Neuron (in vitro differentiated cells): ENCODE measurements around the gene MACROD1.

Experiments
- H2AFZ ChIP-seq: one replicate; pipeline ENCODE4 v1.6.1; 2013; ENCODE audit warnings: low read depth, mild to moderate bottlenecking, inconsistent platforms, low read length, moderate library complexity
- H3K27me3 ChIP-seq: one replicate; pipeline ENCODE4 v1.6.1; 2013; ENCODE audit warnings: low read length; ENCODE audit not compliant: insufficient read depth
- H3K36me3 ChIP-seq: one replicate; pipeline ENCODE4 v1.6.1; 2013; ENCODE audit warnings: low read length; ENCODE audit not compliant: insufficient read depth
- H3K4me1 ChIP-seq: one replicate; pipeline ENCODE4 v1.6.1; 2013; ENCODE audit warnings: low read length; ENCODE audit not compliant: insufficient read depth
- H3K4me3 ChIP-seq: 2 replicates; pipeline ENCODE4 v1.5.1; 2013; ENCODE audit warnings: mild to moderate bottlenecking, low read length, moderate library complexity
- H3K9me3 ChIP-seq: one replicate; pipeline ENCODE4 v1.6.1; 2013; ENCODE audit warnings: low read length

Gene MACROD1, protein sequence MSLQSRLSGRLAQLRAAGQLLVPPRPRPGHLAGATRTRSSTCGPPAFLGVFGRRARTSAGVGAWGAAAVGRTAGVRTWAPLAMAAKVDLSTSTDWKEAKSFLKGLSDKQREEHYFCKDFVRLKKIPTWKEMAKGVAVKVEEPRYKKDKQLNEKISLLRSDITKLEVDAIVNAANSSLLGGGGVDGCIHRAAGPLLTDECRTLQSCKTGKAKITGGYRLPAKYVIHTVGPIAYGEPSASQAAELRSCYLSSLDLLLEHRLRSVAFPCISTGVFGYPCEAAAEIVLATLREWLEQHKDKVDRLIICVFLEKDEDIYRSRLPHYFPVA

DNA sequence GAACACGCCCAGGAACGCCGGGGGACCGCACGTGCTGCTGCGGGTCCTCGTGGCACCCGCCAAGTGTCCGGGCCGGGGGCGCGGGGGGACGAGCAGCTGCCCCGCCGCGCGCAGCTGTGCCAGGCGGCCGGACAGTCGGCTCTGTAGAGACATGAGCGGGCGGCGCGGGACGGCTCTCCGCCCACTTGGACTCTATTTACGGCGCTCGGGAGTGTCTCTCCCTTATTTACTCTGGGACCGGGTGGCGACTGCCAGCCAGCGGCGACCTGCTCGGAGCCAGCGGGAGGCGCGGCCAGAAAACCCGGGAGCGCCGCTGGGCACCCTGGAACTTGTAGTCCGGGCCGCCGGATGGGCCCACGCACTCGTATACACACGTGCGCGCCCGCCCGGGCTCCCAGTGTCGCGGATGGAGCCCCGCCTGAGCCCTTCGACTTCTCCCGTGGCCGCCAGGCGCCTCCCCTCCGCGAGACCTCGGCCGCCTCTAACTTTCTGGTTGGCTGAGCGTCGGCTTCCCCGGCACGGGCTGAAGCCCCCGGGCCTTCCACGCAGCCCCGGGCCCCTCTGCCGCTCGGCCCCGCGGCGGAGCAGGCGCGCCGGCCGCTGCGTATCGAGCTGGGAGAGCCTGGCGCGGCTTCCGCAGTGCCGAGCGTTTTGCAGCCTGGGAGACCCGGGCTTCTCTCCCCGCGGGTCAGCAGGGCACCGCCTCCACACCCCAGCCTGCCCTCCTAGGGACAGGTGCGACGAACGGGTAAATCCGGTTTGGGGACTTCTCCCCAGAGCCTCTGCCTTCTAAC, at the start of gene MACROD1:
MACROD1 (minus strand) TSS at position 272 of the 794 bp plus-strand sequence; CDS start at position 153, 119 bp downstream.
- no peaks in the 10 kb centered on the region for H3K27me3 ChIP-seq
- H3K4me3 ChIP-seq, result peak within 1 kb of the TSS; percentile 81
- peak within 1 kb of the TSS; percentile 87 for H2AFZ ChIP-seq
- H3K9me3 ChIP-seq, result no peaks in the 10 kb centered on the region
- H3K36me3 ChIP-seq, result no peaks in the 10 kb centered on the region
- H3K4me1 ChIP-seq, result peaks cover 3% of the 10 kb centered on the region

DNA sequence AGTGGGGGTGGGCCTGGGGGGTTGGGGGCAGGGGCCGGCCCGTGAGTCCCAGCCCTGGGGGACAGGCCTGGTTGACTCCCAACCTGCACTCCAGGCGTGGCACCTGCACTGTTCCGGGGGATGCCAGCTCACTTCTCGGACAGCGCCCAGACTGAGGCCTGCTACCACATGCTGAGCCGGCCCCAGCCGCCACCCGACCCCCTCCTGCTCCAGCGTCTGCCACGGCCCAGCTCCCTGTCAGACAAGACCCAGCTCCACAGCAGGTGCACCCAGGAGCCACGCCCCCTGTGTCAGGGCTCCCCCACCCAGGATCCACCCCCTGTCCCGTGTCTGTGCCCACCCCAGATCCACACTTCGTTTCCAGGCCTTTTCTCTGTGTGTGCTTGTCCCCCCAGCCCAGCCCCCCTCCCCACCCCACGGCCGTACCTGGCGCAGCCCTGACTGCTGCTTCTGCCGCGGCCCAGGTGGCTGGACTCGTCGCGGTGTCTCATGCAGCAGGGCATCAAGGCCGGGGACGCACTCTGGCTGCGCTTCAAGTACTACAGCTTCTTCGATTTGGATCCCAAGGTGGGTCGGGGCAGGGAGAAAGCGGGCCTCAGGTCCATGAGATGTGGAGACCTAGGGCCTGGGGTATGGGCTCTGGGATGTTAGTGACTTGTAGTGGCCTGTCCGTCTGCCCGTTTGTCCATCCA, 45.4 kb upstream of the MACROD1 start:
- Histone ChIP-seq H3K27me3 (no peaks in the 10 kb centered on the region), H3K4me1 (peaks cover 3% of the 10 kb centered on the region), H3K9me3 (no peaks in the 10 kb centered on the region), H2AFZ (no peak overlapping the region), H3K4me3 (no peak overlapping the region), H3K36me3 (peaks cover 2% of the 10 kb centered on the region)

DNA sequence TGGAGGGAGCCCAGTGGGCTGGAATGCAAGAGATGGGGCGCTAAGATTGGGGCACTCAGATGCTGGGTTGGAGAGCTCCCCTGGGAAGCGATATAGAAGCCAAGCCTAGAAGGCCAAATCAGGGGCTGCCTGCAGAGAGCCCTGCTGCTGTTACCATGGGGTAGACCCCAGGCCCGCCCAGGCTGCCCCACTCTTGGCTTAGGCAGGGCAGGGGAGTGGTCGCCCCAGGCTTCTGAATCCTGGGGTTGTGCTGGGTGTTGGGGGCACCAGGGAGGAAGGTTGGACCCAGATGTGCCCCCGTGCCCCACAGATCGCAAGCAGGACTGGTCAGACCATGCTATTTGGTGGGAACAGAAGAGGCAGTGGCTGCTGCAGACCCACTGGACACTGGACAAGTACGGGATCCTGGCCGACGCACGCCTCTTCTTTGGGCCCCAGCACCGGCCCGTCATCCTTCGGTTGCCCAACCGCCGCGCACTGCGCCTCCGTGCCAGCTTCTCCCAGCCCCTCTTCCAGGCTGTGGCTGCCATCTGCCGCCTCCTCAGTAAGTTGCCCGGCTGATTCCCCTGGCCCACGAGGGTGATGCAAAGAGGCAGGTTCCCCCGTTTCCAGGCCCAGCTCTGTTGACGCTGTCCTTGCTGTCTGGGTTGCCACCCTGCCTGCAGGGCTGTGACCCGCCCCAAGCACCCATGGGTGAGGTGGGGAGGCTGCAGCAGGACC, 44.5 kb upstream of the MACROD1 start:
- no peak overlapping the region for H3K4me3 ChIP-seq
- no peak overlapping the region for H2AFZ ChIP-seq
- peaks cover 11% of the 10 kb centered on the region for H3K36me3 ChIP-seq
- H3K9me3 ChIP-seq, result no peaks in the 10 kb centered on the region
- H3K27me3 ChIP-seq, result no peaks in the 10 kb centered on the region
- peaks cover 3% of the 10 kb centered on the region for H3K4me1 ChIP-seq

DNA sequence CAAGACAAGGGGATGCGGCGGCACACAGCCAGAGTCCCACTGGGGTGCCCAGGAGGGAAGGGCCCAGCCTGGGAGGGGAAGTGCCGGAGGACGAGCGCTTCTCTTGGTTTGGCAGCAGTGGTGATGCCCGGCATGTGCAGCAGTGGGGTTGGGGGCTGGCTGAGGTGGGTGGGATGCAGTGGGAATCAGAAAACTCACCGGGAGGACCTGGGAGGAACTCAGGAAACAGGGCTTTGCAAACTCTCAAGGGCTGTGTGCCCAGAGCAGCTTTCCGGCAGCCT, 43.6 kb upstream of the MACROD1 start:
- Histone ChIP-seq H3K36me3 (peaks cover 16% of the 10 kb centered on the region), H3K27me3 (no peaks in the 10 kb centered on the region), H3K4me1 (peaks cover 3% of the 10 kb centered on the region), H2AFZ (no peak overlapping the region), H3K4me3 (no peak overlapping the region), H3K9me3 (no peaks in the 10 kb centered on the region)

DNA sequence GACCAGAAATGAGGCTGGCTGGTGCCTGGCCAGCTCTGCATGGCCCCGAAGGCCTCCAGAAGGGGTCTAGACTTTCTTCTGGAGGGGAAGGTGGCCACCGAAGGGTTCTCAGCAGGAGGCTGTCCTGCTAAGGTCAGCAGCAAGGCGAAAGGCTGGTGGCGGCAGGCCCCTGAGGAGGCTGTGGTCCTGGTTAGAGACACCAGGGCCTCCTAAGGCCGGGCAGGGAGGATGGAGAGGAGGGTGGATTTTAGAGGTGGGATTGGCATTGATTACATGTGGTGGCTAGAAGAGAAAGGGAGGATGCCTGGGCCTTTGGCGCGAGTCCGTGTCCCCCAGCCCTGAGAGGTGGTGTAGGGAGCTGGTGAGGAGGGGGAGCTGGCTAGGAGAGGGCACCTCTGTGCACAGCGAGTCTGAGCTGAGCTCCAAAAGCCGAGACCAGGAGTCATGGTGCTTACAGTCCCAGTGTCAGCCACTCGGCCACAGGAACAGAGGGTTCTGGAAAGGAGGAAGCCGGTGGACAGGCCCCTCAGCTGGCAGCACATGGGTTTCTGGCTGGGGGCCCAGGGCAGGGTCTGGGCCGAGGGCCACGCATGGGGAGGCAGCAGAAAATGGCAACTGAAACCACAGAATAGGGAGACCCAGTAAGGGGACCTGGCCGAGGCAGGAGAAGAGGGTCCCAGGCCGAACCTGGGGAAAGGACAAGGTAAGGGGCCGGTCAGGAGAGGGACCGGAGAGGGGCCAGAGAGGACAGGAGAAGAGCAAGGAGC, 43.1 kb upstream of the MACROD1 start:
- H3K27me3 ChIP-seq, result no peaks in the 10 kb centered on the region
- no peak overlapping the region for H2AFZ ChIP-seq

DNA sequence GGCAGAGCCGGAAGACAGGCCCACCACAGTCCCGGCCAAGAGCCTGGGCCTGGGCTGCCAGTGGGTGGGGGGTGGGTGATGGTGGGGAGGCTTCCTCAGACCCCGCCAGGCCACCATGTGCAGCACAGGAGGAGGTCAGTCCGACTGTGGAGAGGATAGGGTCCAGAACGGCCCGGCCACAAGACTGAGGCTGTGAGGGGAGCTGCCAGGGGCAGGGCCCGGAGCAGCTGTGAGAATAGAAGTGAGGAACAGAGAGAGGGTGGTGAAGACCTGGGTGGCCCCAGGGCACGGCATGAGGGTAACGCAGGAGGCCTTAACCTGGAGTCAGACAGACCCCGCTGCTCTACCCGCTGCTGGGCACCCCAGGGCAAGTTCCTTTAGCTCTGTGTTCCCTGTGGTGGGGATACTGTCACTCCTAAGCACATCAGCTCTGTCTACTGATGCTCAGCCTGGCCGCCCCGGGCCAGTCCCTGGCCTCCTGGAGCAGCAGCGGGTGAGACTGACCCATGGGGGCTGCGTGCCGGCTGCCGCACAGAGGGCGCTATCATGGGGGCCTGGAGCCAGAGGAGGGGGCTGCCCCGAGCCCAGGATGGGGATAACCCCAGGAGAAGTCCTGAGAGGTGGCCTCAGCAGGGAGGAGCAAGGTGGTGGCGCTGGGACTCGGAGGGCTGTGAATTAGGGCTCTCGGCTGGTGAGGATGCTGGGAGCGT, 42.3 kb upstream of the MACROD1 start:
- Histone ChIP-seq H3K36me3 (peaks cover 26% of the 10 kb centered on the region), H3K4me3 (no peak overlapping the region)

More for the DNA sequence above, 43.1 kb upstream of the MACROD1 start:
- peaks cover 18% of the 10 kb centered on the region for H3K36me3 ChIP-seq
- H3K9me3 ChIP-seq, result no peaks in the 10 kb centered on the region
- no peak overlapping the region for H3K4me3 ChIP-seq
- H3K4me1 ChIP-seq, result peaks cover 3% of the 10 kb centered on the region

DNA sequence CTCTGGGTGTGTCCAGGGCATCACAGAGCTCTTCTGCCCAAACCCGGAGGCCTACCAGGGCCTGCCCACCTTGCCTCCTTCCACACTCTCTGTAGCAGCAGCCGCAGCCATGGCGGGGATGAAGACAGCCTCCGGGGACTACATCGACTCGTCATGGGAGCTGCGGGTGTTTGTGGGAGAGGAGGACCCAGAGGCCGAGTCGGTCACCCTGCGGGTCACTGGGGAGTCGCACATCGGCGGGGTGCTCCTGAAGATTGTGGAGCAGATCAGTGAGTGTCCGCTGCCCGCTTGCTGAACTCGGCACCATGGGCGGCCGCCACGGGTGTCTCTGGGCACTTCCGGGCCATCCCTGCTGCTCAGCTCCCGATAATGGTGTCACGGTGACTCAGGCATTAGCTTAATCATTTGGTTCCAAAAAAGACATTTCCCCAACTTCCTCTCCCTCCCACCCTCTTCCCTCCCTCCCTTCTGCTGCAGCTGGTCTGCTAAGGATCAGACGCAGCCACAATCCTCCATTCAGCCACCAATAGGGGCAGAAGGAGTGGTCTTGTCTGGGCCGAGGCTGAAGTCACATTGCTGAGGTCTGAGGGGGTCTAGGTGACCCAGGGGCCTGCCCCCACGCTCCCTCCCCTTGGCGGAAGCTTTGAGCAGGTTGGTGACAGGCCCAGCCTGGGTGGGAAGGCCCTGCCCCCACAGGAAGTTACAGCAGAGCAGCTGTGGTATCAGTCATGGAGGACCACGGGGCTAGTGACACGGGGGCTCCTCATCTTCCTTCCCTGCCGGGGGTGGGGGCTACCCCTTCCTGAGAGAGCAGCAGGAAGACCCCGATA, 41.6 kb upstream of the MACROD1 start:
- Histone ChIP-seq H3K4me3 (no peak overlapping the region), H2AFZ (no peak overlapping the region), H3K36me3 (peaks cover 33% of the 10 kb centered on the region), H3K9me3 (no peaks in the 10 kb centered on the region), H3K4me1 (peaks cover 3% of the 10 kb centered on the region), H3K27me3 (no peaks in the 10 kb centered on the region)

More for the DNA sequence above, 42.3 kb upstream of the MACROD1 start:
- Histone ChIP-seq H3K27me3 (no peaks in the 10 kb centered on the region), H3K4me1 (peaks cover 3% of the 10 kb centered on the region), H2AFZ (no peak overlapping the region), H3K9me3 (no peaks in the 10 kb centered on the region)

DNA sequence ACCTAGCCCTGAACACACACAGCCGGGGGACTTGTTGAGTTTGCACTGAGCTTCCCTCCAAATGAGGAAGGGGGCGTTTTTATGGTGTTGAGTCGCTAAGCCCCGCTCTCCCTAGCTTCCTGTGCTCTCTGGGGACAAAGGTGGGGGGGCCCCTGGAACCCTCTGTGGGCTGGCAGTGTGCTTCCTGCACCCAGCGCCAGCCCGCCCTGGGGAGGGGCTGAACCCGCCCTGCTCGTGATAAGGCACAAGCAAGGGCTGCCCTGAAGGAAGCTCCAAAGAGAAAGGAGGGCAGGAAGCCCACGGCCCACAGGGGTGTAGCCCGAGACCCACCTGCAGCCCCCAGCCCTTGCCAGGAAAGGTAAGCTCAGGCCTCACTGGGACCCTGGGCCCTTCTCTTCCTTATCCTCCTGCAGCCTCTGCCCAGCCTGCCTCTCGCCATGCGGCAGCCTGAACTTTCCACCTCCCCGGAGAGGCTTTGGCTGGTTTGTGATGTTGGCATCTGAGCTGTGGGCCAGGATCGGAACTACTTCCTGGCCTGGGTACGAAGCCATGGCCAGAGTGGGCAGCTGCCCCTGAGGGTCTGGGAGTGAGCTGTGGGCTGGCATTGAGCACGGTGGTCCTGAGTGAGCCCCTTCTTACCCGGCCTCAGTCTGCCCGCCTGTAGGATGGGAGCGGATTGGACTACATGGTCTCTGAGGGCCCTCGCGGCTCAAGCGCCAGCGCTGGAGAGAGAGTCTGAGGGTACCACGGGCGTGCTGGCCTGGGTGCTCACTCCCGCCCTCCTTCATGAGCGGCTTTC, 40.7 kb upstream of the MACROD1 start, which contains the start of gene FERMT3:
FERMT3 (plus strand) TSS at position 265 of the 799 bp plus-strand sequence. CDS start 644 bp downstream, outside the sequence.
- H3K4me3 ChIP-seq, result no peak within 1 kb of the TSS
- H3K36me3 ChIP-seq, result peaks cover 39% of the 10 kb centered on the region
- no peak within 1 kb of the TSS for H2AFZ ChIP-seq
- H3K9me3 ChIP-seq, result no peaks in the 10 kb centered on the region
- H3K4me1 ChIP-seq, result peaks cover 3% of the 10 kb centered on the region
- H3K27me3 ChIP-seq, result no peaks in the 10 kb centered on the region

DNA sequence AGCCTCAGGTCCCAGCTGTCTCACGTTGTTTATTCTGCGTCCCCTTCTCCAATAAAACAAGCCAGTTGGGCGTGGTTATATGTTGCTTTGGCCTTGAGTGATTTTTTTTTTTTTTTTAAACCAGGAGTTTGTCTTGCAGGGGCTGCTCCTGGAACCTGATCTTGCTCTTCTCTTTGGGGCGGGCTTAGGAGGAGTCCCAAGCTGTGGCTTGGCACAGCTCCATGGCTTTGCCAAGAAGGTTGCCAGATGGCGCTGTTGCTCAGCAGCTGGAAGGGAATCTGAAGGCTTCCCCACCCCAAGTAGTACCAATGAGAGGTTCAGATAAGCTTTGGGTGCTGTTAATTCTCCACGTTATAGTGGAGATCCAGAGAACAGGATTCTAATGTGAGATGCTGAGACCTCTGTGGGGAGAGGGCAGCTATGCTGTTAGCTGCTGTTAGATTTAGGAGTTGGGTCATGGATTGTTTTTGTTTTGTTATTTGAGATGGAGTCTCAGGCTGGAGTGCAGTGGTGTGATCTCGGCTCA, 38.6 kb upstream of the MACROD1 start:
- H3K36me3 ChIP-seq, result peaks cover 59% of the 10 kb centered on the region
- H3K9me3 ChIP-seq, result no peaks in the 10 kb centered on the region
- H3K4me1 ChIP-seq, result peaks cover 3% of the 10 kb centered on the region
- H3K27me3 ChIP-seq, result no peaks in the 10 kb centered on the region
- H2AFZ ChIP-seq, result no peak overlapping the region
- H3K4me3 ChIP-seq, result no peak overlapping the region

DNA sequence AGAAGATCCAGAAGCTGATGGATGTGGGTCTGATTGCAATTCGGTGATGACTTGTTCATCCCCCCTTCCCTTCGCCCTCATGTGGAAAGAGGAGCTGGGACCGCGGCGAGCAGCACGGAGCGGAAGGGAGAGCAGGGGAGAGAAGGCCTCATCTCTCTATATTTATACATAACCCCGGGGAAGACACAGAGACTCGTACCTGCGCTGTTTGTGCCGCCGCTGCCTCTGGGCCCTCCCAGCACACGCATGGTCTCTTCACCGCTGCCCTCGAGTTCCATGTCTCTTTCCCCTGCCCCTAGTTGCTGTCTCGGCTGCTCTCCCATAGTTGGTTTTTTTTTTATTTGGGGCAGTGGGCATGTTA, 38.1 kb upstream of the MACROD1 start:
- Histone ChIP-seq H3K27me3 (no peaks in the 10 kb centered on the region), H3K36me3 (peaks cover 59% of the 10 kb centered on the region), H2AFZ (no peak overlapping the region), H3K4me3 (no peak overlapping the region), H3K9me3 (no peaks in the 10 kb centered on the region), H3K4me1 (peaks cover 3% of the 10 kb centered on the region)
